CD4-positive, alpha-beta memory T cell (primary cell): ENCODE data around the gene EDEM1. TPM values are rescaled to one million over a fixed set of nuclear protein-coding genes. Genes with fewer than 3 reads are reported as not detected.

Experiments
- CTCF ChIA-PET: fragments of 350-600 bp; sonication (Branson Sonifier 250); formaldehyde crosslinking; loops from one replicate; lab custom pipeline; 2021; ENCODE audit warnings: inconsistent platforms; ENCODE audit not compliant: partially characterized antibody; lab: Charles Lee
- POLR2A ChIA-PET: fragments of 350-600 bp; sonication (Branson Sonifier 250); formaldehyde crosslinking; loops from one replicate; lab custom pipeline; 2021; ENCODE audit not compliant: partially characterized antibody; lab: Charles Lee
- DNase-seq, 5 donors: peaks; one replicate each; pipeline versions ENCODE4 v3.0.0 to v3.0.0-alpha.2; 2020 to 2022; ENCODE audit warnings: mixed read lengths in 1 of 5
- H3K27ac ChIP-seq: one replicate; pipeline ENCODE4 v1.7.0; 2013; ENCODE audit warnings: low read depth, low read length
- H3K27me3 ChIP-seq: 2 replicates; pipeline ENCODE4 v1.7.0; 2013; ENCODE audit warnings: mild to moderate bottlenecking, low read length, moderate library complexity; ENCODE audit not compliant: insufficient read depth
- H3K36me3 ChIP-seq: 2 replicates; pipeline ENCODE4 v1.7.0; 2013; ENCODE audit warnings: mild to moderate bottlenecking, low read length, moderate library complexity; ENCODE audit not compliant: insufficient read depth
- H3K4me1 ChIP-seq: 2 replicates; pipeline ENCODE4 v1.7.0; 2013; ENCODE audit warnings: mild to moderate bottlenecking, low read length, moderate library complexity; ENCODE audit not compliant: insufficient read depth
- H3K4me3 ChIP-seq, 2 donors: one replicate each; pipeline ENCODE4 v1.7.0; 2013; ENCODE audit warnings: low read length in 2 of 2, mild to moderate bottlenecking in 1 of 2
- H3K9me3 ChIP-seq, 2 donors: one replicate each; pipeline ENCODE4 v1.7.0; 2013; ENCODE audit warnings: low read length in 2 of 2, control low read depth in 1 of 2; ENCODE audit not compliant: control insufficient read depth in 1 of 2
- H3K27ac Mint-ChIP-seq, 7 donors: one replicate each; pipeline ENCODE4 v1.8.0; 2020 to 2021; ENCODE audit warnings: mixed read lengths in 7 of 7, mild to moderate bottlenecking in 6 of 7, inconsistent platforms in 3 of 7, moderate library complexity in 3 of 7
- H3K27me3 Mint-ChIP-seq, 2 donors: one replicate each; pipeline ENCODE4 v1.8.0; 2020 to 2021; ENCODE audit warnings: mixed read lengths in 2 of 2
- H3K36me3 Mint-ChIP-seq, 2 donors: one replicate each; pipeline ENCODE4 v1.8.0; 2020 to 2021; ENCODE audit warnings: mixed read lengths in 2 of 2, inconsistent platforms in 1 of 2, mild to moderate bottlenecking in 1 of 2
- H3K4me1 Mint-ChIP-seq, 4 donors: one replicate each; pipeline ENCODE4 v1.8.0; 2020 to 2021; ENCODE audit warnings: mixed read lengths in 4 of 4, mild to moderate bottlenecking in 1 of 4
- H3K4me3 Mint-ChIP-seq, 8 donors: one replicate each; pipeline ENCODE4 v1.8.0; 2020 to 2021; ENCODE audit warnings: mixed read lengths in 8 of 8, mild to moderate bottlenecking in 7 of 8, moderate library complexity in 6 of 8, inconsistent platforms in 3 of 8
- H3K9me3 Mint-ChIP-seq, 8 donors: one replicate each; pipeline ENCODE4 v1.8.0; 2020 to 2021; ENCODE audit warnings: mixed read lengths in 8 of 8, mild to moderate bottlenecking in 5 of 8, inconsistent platforms in 3 of 8, moderate library complexity in 1 of 8
- intact Hi-C: fragments of 100-400 bp; cut with micrococcal nuclease; formaldehyde crosslinking; loops from one replicate; pipeline ENCODE4 v1.15.1; 2023
- polyA plus RNA-seq, 2 donors: library from polyadenylated mRNA; unstranded; fragments of 300-500 nt; fragmentation: Illumina TruSeq; gene quantifications; one replicate each; pipeline ENCODE4 v1.2.3, GENCODE V29; 2021
- total RNA-seq, 2 experiments: library from RNA; stranded (reverse); gene quantifications; one replicate each; pipeline ENCODE4 v1.2.3, GENCODE V29; 2021

The EDEM1 gene
- total and polyA plus RNA-seq, 4 experiments from 2014 or later = 42.4 to 153 (median 99.4) TPM

DNA sequence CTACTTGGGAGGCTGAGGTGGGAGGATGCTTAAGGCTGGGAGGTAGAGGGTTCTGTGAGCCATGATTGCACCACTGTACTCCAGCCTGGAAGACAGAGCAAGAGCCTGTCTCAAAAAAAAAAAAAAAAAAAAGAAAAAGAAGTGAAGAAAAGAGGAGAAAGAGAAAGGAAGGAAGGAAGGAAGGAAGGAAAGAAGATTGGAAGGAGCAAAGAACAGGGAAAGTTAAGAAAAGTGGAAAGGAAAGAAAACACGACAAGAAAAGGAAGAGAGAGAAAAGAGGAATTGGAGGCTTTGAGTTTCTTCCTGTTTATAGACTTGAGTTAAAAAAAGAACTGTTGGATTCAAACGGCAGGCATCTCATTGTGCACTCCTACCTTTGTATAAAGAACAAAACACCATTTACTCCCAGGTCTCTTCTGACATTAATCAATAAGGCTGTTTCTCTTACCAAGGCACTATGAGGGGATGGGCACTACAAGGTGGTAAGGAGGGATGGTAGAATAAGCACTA is 73.5 kb downstream of the EDEM1 start:
- H3K4me3 ChIP-seq = no peak overlapping the region
- H3K36me3 Mint-ChIP-seq = no peaks in the 10 kb centered on the region
- H3K27ac ChIP-seq = no peak overlapping the region
- peaks cover 0 to 2% (median 0%) of the 10 kb centered on the region in 8 donors for H3K9me3 Mint-ChIP-seq
- H3K27me3 Mint-ChIP-seq = no peaks in the 10 kb centered on the region
- peaks cover 5 to 10% (median 6%) of the 10 kb centered on the region in 4 donors for H3K4me1 Mint-ChIP-seq
- peak overlapping the region in 1 of 7 donors; percentile 13 for H3K27ac Mint-ChIP-seq
- intact Hi-C loops = no loop called here
- ChIA-PET CTCF (no interaction called here), POLR2A (no interaction called here)
- no peaks in the 10 kb centered on the region for H3K9me3 ChIP-seq
- no peak for DNase-seq
- H3K4me3 Mint-ChIP-seq = peak overlapping the region in 1 of 8 donors; percentile 2
- no peaks in the 10 kb centered on the region for H3K4me1 ChIP-seq
- no peaks in the 10 kb centered on the region for H3K27me3 ChIP-seq
- H3K36me3 ChIP-seq = no peaks in the 10 kb centered on the region

DNA sequence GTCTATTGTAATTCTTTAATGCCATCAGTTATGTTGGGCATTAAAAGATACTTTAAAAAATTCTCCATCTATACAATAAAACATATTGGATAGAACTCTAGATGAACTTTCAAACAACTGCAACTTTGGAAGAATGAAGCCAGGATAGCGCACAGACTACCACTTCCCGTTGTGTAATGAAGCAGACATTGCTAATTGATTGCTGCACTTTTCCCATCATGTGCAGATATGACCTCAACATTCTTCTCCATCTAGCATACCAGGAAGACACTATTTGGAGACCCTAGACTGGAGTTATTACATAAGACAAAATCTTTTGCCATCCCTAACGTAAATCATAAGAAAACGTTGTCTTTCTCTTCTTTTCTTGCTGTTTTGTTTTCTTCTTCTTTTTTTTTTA is 75.0 kb downstream of the EDEM1 start:
- intact Hi-C loops = no loop called here
- Histone ChIP-seq H3K4me3 (no peak overlapping the region), H3K9me3 (no peaks in the 10 kb centered on the region), H3K27me3 (no peaks in the 10 kb centered on the region), H3K4me1 (no peaks in the 10 kb centered on the region), H3K27ac (no peak overlapping the region), H3K36me3 (no peaks in the 10 kb centered on the region)
- Mint-ChIP-seq H3K27me3 (peaks cover 0 to 2% of the 10 kb centered on the region in 2 donors), H3K4me1 (peaks cover 5 to 10% (median 6%) of the 10 kb centered on the region in 4 donors), H3K9me3 (peaks cover 0 to 2% (median 0%) of the 10 kb centered on the region in 8 donors), H3K27ac (no peak overlapping the region), H3K4me3 (no peak overlapping the region), H3K36me3 (no peaks in the 10 kb centered on the region)
- ChIA-PET CTCF (no interaction called here), POLR2A (no interaction called here)
- no peak for DNase-seq

DNA sequence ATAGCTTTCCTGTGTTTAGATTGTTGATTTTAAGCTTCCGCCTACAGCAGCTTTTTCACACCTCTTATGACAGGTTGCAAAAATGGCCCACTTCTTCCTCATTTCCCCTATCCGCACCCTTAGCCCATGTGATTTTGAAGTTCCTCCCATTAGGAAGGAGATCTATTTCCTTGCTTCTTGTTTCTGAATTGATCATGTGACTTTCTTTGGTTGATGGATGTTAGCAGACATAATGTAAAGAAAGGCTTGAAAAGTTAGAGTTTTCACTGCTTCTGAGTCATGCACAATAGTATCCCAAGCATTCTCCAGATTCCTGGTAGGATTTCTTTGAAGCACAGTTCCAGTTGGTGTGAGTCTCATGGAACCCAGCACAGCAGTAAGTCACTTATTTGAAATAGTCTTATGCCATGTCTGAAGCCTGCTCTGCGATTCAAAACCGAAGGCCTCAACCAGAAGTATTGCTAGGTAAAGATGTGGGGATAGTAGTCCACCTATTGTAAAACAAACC is 76.6 kb downstream of the EDEM1 start:
- H3K36me3 ChIP-seq = no peaks in the 10 kb centered on the region
- no peak overlapping the region for H3K4me3 ChIP-seq
- ChIA-PET POLR2A (no interaction called here), CTCF (no interaction called here)
- H3K4me1 Mint-ChIP-seq = peaks cover 5 to 10% (median 6%) of the 10 kb centered on the region in 4 donors
- no peak for DNase-seq
- no peaks in the 10 kb centered on the region for H3K9me3 ChIP-seq
- H3K36me3 Mint-ChIP-seq = no peaks in the 10 kb centered on the region
- H3K9me3 Mint-ChIP-seq = peaks cover 0 to 2% (median 0%) of the 10 kb centered on the region in 8 donors
- no peak overlapping the region for H3K27ac ChIP-seq
- no peaks in the 10 kb centered on the region for H3K4me1 ChIP-seq
- peaks cover 0 to 2% of the 10 kb centered on the region in 2 donors for H3K27me3 Mint-ChIP-seq
- no peaks in the 10 kb centered on the region for H3K27me3 ChIP-seq
- intact Hi-C loops = no loop called here
- H3K27ac Mint-ChIP-seq = peak overlapping the region in 1 of 7 donors; percentile 43
- no peak overlapping the region for H3K4me3 Mint-ChIP-seq

DNA sequence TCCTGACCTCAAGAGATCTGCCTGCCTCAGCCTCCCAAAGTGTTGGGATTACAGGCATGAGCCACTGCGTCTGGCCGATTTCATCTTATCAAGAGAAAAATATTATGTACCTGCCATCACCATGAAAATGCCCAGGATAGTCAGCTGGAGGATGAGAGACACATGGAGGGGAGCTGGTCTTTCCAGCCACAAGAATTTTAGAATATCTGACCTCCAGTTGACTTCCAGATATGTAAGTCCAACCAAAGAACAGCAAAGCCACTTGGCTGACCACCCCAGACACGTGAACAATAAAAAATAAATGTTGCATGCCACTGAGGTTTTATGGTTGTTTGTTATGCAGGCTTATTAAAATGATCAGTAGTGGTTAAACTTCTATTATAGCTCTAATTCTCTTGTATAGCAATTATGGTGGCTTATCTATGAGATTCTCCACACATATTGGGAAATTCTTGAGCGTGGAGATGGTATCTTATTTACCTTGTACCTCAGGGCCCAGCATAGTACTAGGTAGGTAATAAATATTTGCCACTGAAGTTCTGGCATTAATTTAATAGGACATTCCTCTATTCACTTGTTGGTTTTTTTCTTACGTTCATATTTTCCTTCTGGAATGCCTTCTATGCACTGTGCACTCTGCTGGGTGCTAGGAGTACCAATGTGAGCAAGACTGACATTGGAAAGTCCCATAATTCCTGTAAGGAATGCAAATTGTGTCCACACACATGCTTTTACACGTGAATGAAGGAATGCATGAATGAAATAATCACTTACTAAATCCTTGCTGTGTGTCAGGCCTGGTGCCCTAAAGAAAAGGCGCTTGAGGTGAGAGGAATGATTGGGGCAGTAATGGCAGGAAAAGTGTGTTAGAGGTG is 77.6 kb downstream of the EDEM1 start:
- Histone ChIP-seq H3K4me3 (no peak overlapping the region), H3K36me3 (no peaks in the 10 kb centered on the region), H3K27me3 (no peaks in the 10 kb centered on the region), H3K9me3 (no peaks in the 10 kb centered on the region), H3K4me1 (no peaks in the 10 kb centered on the region), H3K27ac (no peak overlapping the region)
- H3K4me3 Mint-ChIP-seq = no peak overlapping the region
- DNase-seq = no peak
- ChIA-PET POLR2A (no interaction called here), CTCF (no interaction called here)
- intact Hi-C loops = no loop called here
- H3K36me3 Mint-ChIP-seq = no peaks in the 10 kb centered on the region
- H3K9me3 Mint-ChIP-seq = no peaks in the 10 kb centered on the region
- peaks cover 5 to 10% (median 6%) of the 10 kb centered on the region in 4 donors for H3K4me1 Mint-ChIP-seq
- peaks cover 0 to 2% of the 10 kb centered on the region in 2 donors for H3K27me3 Mint-ChIP-seq
- no peak overlapping the region for H3K27ac Mint-ChIP-seq

DNA sequence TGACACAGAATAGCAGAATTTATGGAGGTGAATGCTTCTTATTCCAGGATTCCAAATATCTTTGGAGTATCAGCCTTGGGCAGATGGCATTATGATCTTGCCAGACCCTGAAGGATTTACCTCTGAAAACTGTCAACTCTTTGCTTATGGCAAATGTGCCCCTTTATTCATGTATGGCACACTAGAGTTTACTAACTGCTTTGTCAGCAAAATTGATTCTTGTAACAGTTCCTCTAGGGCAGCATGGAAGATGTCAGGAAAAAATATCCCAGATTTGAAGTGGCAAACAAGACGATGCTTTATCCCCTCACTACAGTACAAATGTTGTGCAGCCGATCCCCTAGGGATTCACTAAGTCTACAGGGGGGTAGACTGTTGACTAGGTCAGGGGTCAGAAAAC is 79.7 kb downstream of the EDEM1 start:
- Mint-ChIP-seq H3K9me3 (peaks cover 0 to 2% (median 0%) of the 10 kb centered on the region in 8 donors), H3K27ac (no peak overlapping the region), H3K4me3 (no peak overlapping the region), H3K27me3 (peaks cover 0 to 2% of the 10 kb centered on the region in 2 donors), H3K4me1 (no peaks in the 10 kb centered on the region), H3K36me3 (no peaks in the 10 kb centered on the region)
- Histone ChIP-seq H3K9me3 (no peaks in the 10 kb centered on the region), H3K27me3 (no peaks in the 10 kb centered on the region), H3K36me3 (no peaks in the 10 kb centered on the region), H3K27ac (no peak overlapping the region), H3K4me1 (no peaks in the 10 kb centered on the region), H3K4me3 (no peak overlapping the region)
- DNase-seq = no peak
- intact Hi-C loops = no loop called here
- POLR2A ChIA-PET = no interaction called here
- CTCF ChIA-PET = interaction anchor here (1.1 kb wide), 1 partner anchor 130 kb away, joined by 3 read pairs; no protein-coding TSS in a partner anchor

DNA sequence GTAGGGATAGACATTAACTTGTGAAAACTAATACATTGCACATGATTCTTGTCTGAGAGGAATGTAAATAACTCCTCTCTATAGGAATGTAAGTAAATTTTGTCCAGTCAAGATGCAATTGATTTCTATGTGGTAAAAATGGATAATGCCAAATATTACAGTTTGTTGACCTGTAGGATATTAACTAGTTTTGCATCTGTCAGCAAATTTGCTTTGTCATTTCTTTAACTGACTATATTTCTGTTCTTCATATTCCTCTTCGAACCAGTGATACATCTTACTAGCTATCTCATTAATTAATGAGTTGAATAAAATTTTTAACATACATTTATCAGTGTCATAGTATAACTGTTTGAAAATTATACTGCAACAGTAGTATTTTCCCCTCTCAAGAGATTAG is 80.4 kb downstream of the EDEM1 start:
- Mint-ChIP-seq H3K27me3 (peaks cover 0 to 2% of the 10 kb centered on the region in 2 donors), H3K4me3 (no peak overlapping the region)

More for the DNA sequence above, 80.4 kb downstream of the EDEM1 start:
- no peak overlapping the region for H3K27ac Mint-ChIP-seq
- Histone ChIP-seq H3K27me3 (no peaks in the 10 kb centered on the region), H3K4me1 (no peaks in the 10 kb centered on the region), H3K27ac (no peak overlapping the region), H3K36me3 (no peaks in the 10 kb centered on the region), H3K4me3 (no peak overlapping the region), H3K9me3 (no peaks in the 10 kb centered on the region)
- H3K4me1 Mint-ChIP-seq = no peaks in the 10 kb centered on the region
- no peaks in the 10 kb centered on the region for H3K36me3 Mint-ChIP-seq
- intact Hi-C loops = no loop called here
- CTCF ChIA-PET = no interaction called here
- no peak for DNase-seq
- H3K9me3 Mint-ChIP-seq = peaks cover 0 to 2% (median 0%) of the 10 kb centered on the region in 8 donors
- POLR2A ChIA-PET = no interaction called here
